ENCODE measurements around the gene RUSF1.
A peak's percentile ranks its signal among the peaks of the same experiment; 100 is the strongest.
"Not testable (repeated sequence)": the region's sequence is repeated elsewhere in the genome, so short reads cannot be mapped to it uniquely, and the experiment has no call there.

Gene RUSF1

DNA sequence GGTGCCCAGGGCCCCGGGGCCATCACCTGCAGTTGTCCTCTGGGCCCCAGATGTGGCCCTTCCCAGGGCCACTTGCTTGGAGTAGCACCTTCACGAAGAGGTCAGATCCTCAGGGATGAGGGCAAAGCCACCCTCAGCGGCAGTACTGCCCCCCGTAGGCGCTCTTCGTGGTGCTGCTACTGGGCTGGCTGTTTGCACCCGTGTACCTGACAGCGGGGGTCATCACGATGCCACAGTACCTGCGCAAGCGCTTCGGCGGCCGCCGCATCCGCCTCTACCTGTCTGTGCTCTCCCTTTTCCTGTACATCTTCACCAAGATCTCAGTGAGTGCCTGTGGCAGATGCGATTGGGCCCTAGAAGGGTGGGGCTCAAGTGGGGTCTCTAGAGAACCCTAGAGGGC lies 22.6 kb downstream of the RUSF1 start:
- no peak for DNase-seq

DNA sequence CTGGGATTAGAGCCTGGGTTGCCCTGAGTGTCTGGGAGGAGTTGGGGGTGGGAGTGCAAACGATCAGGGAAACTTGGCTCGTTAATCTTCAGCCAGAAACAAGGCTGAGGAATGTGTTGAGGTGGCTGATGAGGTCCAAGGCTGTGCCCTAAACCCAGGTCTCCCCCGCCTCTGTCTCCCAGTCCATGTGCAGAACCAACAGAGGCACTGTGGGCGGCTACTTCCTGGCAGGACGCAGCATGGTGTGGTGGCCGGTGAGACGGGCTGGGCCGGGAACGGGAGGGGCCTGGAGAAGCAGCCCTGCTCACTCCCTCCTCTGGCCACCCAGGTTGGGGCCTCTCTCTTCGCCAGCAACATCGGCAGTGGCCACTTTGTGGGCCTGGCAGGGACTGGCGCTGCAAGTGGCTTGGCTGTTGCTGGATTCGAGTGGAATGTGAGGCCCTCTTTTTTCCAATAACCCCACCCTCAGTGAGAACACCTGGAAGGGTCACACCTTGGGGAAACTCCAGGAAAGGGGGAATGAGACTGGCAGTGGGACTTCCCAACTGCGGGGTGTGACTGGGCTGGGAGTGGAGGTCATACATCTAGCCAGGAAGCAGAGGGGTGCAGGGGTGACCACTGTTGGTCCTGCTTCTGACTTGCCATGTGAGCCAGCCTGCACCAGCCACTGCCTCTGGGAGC lies 23.6 kb downstream of the RUSF1 start:
- DNase-seq, result no peak

DNA sequence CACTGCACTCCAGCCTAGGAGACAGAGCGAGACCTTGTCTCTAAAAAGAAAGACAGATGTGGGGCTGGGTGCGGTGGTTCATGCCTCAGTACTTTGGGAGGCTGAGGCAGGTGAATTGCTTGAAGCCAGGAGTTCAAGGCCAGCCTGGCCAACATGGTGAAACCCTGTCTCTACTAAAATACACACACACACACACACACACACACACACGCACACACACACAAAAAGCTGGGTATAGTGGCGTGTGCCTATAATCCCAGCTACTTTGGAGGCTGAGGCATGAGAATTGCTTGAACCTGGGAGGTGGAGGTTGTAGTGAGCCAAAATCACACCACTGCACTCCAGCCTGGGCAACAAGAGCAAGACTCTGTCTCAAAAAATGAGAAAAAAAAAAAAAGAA lies 24.1 kb downstream of the RUSF1 start:
- DNase-seq, result not testable (repeated sequence)

DNA sequence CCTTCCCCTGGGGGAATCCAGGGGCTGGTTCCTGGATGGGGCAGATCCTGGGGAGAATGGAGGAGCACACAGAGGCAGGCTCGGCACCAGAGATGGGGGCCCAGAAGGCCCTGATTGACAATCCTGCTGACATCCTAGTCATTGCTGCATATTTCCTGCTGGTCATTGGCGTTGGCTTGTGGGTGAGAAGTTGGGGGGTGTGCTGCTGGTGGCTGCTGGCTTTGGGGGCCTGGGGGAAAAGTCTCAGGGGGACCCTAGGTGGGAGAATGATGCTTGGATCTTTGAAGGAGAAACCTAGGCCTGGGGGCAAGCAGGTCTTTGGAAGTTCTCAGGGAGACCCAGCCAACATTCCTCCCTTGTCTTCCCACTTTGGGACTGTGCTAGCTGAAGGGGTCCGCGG lies 25.1 kb downstream of the RUSF1 start, which contains the start of gene SLC5A2:
SLC5A2 (plus strand) TSS at position 43 of the 400 bp plus-strand sequence; CDS start at position 57, 14 bp downstream.
- DNase-seq, result no peak

DNA sequence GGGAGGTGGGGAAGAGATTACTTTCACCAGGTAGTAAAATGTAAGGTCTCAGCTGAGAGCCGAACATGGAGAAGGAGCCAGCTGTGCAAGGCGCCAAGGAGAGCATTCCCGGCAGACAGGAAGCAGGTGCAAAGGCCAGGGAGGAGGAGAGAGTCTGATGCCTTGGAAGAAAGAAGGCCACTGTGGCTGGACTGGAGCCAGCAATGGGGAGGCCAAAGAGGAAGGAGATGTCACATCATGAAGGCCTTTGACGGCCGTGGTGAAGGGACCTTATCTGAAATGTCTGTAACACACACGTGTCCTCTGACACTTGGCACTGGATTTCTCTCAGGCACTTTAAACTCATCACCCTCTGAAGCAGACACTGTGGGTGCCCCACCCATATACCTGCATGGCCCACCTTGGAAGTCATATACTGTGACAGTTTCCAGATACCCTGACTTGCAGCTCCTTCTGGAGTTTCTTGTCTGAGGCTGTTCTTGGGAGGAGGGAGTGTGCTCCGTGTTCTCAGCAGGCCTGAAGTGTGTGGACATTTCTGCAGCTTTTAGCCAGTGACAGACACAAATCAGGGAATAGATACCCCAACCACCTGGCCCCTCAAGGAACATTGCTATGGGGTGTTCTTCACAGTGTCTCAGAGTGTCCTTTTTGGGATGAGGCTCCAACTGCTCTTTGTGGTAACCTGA lies 27.2 kb downstream of the RUSF1 start:
- DNase-seq, result no peak

DNA sequence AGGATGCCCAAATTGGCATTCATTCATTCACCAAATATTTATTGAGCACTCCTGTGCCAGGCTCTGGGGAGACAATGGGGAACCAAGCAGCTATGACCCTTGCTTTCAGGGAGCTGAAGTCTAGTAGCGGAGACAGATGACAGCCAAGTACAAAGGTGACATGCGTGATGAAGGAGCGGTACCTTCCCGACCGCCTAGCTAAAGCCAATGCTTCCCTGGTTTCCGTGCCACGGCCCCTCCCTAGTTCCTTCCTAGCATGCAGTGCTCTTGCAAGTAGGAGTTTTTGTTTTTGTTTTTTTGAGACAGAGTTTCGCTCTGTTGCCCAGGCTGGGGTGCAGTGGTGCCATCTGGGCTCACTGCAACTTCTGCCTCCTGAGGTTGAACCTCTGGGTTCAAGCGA lies 28.4 kb downstream of the RUSF1 start:
- no peak for DNase-seq

DNA sequence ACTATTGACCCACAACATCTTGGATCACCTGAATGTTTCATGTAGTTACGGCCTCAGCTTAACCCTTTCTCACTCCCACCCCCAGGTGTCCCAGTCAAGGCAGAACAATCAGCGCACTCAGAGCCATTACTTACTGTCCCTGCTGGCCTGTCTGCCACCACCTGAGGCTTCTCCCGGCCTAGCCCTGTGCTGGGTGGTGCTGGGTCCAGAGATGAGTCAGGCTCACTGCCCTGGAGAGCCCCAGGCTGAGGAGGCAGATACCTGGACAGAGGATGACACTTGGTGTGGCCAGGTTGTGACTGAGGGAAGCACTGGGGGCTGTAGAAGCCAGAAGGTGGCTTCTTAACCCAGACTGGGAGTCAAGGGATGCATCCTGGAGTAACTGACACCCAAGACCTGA lies 29.2 kb downstream of the RUSF1 start:
- DNase-seq, result no peak

DNA sequence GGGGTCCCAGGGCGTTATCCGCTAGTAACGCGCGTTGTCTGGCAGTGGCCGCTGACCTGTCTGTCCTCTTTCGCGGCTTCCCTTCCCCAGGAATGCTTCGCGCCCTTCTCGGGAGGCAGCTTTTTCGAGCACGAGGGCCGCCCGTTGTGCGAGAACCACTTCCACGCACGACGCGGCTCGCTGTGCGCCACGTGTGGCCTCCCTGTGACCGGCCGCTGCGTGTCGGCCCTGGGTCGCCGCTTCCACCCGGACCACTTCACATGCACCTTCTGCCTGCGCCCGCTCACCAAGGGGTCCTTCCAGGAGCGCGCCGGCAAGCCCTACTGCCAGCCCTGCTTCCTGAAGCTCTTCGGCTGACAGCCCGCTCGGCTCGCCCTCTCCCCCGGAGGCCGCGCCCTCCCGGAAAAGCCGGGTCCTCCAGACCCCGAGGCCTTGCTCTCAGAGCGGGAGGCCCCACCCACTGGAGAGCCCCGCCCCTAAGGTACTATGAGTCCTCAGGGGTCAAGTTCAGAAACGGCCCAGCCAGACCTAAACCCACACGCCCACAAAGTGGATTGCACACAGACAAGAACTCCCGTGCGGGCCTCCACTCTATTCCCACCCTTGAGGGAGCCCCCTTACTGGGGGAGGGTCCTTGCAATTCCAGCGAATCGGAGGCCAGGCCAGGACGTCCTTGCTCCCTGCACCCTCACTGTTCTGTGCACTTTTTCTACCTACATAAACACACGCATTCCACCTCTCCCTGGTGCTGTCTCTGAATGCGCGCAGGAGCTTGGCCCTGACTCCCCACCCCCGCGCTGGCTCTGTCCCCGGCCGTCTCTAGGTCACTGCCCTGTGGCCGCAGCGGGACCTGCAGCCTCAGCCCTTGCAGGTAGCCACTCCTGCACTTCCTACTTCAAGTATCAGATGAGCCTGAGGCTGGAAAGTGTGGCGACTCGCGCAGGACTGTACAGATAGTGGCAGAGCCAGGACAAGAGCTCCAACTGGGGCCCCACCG lies 30.7 kb downstream of the RUSF1 start:
- DNase-seq, result no peak

DNA sequence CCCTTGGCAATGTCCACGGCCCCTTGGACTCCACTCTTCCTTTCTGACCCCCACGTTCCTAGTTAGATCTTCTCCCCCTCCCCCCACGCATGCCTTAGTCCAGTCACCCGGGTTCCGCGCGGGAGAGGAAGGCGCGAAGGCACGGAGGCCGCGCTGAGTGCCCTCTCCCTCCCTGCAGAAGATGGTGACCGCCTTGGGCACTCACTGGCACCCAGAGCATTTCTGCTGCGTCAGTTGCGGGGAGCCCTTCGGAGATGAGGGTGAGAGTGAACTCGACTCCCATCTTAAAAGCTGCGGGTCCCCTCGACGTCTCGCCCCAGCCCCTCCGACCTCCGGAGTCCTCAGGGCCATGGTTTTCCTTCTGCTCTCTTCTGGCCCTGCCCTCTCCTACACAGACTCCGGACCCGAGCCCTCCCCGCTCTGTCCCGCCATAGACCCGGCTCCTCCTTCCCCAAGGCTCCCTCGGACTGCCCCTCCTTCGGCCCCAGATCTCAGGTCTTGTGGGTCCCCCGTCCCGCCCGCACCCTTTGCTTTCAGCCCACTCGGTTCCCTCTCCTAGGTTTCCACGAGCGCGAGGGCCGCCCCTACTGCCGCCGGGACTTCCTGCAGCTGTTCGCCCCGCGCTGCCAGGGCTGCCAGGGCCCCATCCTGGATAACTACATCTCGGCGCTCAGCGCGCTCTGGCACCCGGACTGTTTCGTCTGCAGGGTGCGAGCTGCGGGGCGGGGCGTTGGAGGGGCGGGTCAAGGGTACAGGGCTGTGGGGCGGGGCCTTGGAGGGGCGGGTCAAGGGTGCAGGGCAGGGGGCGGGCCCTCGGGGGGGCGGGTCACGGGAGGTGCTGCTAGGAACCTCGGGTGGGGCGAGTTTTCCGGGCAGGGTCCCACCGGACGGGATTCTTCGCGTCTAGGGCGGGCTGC lies 31.6 kb downstream of the RUSF1 start:
- DNase-seq, result peak; percentile 74

DNA sequence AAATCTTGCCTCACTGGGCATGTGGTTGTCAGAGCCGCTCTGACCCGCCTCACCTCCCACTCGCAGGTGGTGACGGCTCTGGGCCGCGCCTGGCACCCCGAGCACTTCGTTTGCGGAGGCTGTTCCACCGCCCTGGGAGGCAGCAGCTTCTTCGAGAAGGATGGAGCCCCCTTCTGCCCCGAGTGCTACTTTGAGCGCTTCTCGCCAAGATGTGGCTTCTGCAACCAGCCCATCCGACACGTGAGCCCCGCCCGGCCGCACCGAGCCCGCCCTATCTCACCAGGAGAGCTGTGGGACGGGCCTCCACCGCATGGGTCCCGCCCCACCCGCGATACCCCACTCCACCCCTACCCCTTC lies 32.3 kb downstream of the RUSF1 start:
- DNase-seq, result no peak

DNA sequence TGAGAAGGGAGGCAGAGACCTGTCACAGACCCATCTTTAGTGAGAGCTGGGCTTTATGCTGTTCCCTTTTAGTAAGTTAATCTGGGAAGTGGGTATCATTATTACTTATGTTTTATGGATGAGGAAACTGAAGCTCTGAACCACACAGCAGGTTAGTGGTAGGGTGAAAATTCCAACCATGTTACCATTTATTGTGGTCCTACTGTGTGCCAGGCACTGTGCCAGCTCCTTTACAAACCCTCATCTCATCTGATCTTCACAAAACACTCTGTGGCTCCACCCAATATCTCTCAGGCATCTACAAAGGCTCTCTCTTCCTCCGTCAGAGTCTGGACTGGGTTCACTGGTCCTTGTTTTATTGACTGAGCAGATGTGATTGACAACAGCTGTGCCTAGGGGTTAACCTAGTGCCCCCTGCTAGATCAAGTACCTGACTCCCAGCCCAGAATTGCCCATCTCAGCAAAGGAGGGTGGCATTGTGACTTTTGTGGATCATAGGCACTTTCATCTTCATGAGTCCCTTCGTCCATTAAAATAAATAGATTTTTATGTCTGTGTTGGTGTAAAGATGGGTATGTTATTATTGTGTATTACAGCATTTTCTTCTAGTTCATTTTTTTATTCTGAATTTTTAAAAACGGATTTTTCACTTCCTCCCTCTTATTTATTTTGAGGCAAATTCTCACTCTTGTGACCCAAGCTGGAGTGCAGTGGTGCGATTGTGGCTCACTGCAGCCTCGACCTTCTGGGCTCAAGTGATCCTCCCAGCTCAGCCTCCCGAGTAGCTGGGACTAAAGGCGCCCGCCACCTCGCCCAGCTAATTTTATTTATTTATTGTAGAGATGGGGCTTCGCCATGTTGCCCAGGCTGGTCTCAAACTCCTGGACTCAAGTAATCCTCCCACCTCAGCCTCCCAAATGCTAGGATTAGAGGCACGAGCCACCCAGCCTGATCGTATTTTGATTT lies 33.1 kb downstream of the RUSF1 start:
- no peak for DNase-seq

DNA sequence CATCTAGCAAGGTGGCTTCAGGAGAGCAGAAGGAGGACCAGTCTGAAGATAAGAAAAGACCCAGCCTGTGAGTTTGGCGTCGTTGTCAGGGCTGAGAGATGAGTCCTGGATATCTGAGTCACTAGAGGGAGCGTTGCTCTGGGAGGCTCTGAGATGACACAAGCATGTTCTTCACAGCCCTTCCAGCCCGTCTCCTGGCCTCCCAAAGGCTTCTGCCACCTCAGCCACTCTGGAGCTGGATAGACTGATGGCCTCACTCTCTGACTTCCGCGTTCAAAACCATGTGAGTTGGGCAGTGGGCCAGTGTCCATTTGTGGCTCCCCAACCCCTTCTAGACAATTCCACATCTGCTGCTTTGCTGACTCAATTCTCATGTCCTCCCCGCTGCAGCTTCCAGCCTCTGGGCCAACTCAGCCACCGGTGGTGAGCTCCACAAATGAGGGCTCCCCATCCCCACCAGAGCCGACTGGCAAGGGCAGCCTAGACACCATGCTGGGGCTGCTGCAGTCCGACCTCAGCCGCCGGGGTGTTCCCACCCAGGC lies 33.9 kb downstream of the RUSF1 start:
- no peak for DNase-seq

DNA sequence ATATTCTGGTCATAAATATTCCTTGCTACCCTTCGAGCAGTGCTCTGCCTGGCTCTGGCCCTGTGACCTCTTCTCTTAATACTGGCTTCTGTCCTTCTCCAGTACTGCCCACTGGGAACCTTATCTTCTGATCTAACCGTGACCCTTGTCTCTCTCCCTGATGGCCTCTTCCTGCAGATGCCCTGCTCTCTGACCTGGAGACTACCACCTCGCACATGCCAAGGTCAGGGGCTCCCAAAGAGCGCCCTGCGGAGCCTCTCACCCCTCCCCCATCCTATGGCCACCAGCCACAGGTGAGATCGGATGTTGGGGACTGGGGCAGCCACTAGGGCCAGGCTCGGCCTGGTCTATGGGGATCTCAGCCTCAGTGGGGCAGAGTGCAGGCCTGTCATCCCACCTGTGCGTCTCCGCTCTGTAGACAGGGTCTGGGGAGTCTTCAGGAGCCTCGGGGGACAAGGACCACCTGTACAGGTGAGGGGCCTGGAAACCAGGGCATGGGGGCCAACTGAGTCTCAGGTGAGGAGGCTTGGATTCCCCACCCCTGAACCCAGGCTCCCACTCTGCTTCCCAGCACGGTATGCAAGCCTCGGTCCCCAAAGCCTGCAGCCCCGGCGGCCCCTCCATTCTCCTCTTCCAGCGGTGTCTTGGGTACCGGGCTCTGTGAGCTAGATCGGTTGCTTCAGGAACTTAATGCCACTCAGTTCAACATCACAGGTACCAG lies 34.8 kb downstream of the RUSF1 start:
- DNase-seq, result no peak

DNA sequence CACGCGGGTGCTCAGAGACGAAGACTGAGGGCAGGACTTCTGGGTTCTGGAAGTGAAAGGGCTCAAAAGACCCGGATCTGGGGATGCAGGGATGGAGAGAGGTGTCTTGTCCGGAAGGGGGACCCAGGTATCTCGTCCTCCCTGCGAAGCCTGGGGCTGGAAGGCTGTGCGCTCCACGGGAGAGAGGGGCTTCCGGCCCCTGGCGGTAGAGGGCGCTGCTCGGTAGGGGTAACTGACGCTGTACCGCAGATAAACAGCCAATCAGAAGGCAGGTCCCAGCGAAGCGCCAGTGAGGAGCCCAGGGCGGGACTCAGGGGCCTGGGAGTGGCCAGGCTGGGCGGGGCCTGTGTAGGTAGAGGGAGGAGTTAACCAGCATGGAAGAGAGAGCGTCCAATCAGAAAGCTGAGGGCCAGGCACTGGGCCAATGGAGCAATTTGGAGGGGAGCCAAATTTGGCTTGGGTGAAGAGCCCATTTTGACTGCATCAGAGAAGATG lies 35.4 kb downstream of the RUSF1 start:
- DNase-seq, result peak; percentile 41

DNA sequence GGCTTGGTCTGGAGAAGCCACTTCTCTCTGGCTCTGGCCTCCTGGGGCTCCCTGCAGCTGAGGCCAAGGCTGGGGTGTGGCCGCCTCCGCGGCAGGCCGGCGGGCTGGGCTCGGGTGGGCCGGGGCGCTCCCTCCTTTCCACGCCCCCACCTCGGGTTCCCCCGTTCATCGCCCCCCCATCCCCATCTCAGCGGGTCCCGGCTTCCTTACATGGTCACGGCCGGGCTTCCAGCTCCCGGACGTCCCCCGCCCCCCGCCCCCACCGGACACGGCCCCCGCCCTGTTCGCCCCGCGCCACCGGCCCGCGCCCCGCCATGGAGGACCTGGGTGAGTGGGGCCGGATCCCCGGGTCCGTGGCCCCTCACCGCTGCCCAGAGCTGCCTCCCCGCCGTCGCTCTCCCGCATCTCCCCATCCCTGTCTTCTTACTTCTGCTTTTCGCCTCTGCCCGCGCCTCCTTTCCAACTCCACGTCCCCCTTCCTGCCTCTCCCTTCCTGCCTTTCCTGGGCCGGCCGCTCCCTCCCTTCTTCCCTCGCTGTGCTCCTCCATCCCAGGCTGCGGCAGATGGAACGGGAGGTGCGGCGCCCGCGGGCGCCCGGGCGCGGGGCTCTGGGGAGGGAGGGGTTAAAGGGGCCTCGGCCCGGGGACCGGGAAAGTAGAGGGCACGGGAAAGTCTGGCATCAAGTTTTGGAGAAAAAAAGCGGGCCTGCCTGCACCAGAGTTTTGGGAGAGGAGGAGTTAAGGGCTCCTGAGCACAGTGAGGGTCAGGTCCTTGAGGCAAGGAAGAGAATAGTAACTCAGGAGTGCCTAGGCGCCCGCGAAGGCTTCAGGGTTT lies 36.1 kb downstream of the RUSF1 start, which contains the start of gene TGFB1I1:
TGFB1I1 (plus strand) TSS at position 278 of the 834 bp plus-strand sequence; CDS start at position 315, 37 bp downstream.
- no peak for DNase-seq

DNA sequence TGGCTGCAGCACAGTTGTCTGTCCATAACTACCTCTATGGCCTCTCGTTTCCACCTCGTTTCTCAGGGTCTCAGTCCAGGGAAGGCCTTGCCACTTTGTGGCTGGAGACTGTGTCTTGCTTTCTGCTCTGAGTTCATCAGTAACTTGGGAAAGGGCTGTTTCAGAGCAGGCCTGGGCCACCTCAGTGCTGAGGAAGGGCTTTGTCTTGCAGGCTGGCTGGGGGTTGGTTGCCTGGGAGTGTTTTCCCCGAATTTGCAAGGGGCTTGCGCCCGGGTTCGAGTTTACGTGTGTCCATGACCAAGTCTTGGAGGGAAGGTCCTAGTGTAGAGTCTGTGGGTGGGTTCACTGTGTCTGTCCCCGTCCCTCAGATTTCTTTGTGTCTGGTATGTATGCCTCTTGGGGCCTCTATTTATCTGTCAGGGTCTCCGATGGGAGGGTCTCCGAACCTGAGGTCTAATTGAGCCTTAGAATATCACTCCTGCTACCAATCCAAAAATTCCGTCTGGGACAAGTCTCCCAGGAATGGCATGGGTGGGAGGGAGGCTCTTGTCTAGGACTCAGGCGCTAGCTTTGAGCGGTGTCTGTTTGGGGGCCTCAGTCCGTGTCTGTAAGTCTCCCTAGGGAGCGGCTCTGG lies 36.8 kb downstream of the RUSF1 start:
- DNase-seq, result no peak

DNA sequence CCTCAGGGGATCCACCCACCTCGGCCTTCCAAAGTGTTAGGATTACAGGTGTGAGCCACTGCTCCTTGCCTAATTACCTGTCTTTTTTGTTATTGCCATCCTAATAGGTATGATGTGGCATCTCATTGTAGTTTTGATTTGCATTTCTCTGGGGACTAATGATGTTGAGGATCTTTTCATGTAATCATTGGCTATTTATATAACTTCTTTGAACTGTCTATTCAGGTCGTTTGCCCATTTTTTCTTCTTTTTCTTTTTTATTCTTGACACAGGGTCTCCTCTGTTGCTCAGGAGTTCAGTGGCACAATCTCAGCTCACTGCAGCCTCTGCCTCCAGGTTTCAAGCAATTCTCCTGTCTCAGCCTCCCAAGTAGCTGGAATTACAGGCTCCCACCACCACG lies 37.6 kb downstream of the RUSF1 start:
- no peak for DNase-seq

DNA sequence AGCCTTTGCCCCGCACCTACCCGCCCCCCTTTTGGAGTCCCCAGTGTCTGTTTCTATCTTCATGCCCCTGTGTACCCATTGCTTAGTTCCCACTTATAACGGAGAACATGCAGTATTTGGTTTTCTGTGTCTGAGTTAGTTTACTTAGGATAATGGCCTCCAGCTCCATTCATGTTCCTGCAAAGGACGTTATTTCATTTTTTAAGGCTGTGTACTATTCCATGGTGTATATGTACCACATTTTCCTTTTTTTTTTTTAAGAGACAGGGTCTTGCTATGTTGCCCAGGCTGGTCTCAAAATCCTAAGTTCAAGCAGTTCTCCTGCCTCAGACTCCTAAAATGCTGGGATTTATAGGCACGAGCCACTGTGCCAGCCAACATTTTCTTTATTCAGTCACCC lies 40.3 kb downstream of the RUSF1 start:
- DNase-seq, result no peak
